ENCODE measurements around the gene ATOSB.
A peak's percentile ranks its signal among the peaks of the same experiment; 100 is the strongest.

The ATOSB gene

DNA sequence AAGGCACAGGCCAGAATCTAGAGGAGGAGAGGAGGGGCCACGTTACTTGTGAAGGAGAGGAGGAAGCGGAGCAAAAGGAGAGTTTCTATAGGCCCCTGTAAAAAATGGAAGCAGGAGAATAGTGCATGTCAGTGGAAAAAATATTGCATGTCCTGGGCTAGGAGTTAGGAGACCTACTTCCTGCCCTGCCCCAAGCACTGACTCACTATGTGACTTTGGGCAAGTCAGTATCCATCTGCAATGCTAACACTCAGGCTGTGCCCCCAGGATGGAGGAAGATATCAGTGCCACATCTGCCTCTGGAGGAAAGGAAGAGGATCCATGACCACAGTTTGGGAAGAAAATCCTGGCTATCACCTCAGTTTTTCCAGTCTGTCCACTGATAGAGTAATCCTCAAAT is 26.2 kb downstream of the ATOSB start:
- no peak for DNase-seq (ENCODE audit: low read depth, low spot score)

GRCh38 chr9:35085078-35085477 is 30.6 kb downstream of the ATOSB start:
- DNase-seq (ENCODE audit: low read depth, low spot score), result no peak

DNA sequence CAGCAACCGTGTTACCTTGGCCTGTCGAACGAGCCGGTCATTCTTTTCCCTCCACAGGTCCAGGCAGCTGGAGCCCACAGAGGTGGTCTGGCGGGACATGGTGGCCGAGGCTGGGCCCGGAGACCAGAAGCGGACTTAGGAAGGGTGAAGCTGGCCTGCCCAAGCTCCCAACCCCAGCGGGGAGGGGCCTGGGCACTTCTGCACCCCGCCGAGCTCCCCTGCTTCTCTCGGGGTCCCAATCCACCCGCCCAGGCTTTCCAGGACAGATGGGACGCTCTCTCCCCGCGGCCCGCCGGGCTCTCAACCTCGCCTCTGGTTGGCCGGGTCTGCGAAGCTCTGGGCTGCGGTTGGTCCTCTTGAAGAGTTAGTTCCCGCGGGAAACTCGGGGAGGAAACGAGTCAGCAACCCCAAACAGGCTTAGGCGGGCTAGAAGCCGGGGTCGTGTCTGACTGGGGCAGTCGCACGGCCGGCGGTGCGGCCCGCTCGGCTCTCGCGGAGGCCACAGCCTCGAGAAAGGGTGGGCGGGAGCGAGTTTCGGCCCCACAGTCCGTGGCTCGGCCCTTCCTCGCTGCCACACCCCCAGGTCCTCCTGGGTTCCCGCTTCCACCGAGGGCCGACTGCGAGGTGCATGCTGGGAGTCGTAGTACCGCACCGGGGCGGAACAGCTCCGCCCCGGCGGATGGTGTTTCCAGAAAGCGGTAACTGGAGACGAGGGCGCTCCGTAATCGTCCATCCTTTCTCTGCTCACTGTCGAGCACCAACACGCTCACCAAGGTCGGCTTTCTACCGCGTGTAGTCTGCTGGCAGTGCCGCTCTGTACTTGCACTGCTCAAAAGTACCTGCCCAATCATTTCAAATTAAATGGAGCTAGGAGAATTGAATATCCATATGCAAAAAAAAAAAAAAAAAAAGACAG is 36.0 kb downstream of the ATOSB start, which contains the start of gene FANCG:
FANCG (minus strand) TSS at position 517 of the 916 bp plus-strand sequence; CDS start at position 99, 418 bp downstream.
- peak; percentile 66 for DNase-seq (ENCODE audit: low read depth, low spot score)

GRCh38 chr9:35079041-35079425 is 36.6 kb downstream of the ATOSB start:
- DNase-seq (ENCODE audit: low read depth, low spot score), result no peak

DNA sequence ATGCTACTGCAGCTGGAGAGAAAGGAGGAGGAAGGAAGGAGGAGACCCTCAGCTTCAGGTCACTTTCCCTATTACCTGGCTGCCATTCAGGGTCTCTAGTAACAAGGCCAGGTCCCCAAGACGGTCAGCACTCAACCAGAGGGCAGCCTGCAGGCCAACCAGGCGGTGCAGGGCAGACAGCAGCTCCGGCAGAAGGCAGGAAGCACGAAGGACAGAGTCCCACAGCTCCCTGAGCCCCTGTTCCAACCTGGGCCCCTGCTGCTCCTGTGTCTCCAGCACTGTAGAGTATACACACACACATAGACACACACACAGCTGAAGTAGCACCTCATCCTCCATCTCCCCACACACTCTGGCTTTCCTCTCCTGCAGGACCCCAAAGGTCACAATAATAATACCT is 37.6 kb downstream of the ATOSB start:
- DNase-seq (ENCODE audit: low read depth, low spot score), result no peak

- no peak for DNase-seq (ENCODE audit: low read depth, low spot score)
These were observed 38.8 kb downstream of the ATOSB start for GRCh38 chr9:35076848-35077247.

- no peak for DNase-seq (ENCODE audit: low read depth, low spot score)
These were observed 40.3 kb downstream of the ATOSB start for GRCh38 chr9:35075358-35075757.

GRCh38 chr9:35074791-35075190 is 40.9 kb downstream of the ATOSB start:
- no peak for DNase-seq (ENCODE audit: low read depth, low spot score)

DNA sequence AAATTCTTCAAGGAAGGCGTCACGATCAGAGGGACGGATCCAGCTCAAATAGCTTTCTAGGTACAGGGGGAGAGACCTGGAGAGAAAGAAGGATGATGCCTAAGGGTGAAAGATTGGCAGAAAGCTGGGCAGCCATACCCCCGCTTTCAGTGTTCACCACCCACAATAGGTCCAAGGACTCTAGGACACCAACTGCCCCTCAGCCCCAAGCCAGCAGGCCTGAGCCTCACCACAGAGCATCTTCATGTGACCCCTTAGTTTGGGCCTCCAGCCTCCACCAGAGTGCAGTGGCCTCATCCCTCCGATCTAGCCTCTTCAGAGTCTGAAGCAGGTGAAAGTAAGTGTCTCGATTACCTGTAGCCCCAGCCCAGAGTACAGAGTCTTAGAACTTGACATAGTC is 41.5 kb downstream of the ATOSB start:
- no peak for DNase-seq (ENCODE audit: low read depth, low spot score)

- no peak for DNase-seq (ENCODE audit: low read depth, low spot score)
These were observed 42.4 kb downstream of the ATOSB start for GRCh38 chr9:35073279-35073612.

DNA sequence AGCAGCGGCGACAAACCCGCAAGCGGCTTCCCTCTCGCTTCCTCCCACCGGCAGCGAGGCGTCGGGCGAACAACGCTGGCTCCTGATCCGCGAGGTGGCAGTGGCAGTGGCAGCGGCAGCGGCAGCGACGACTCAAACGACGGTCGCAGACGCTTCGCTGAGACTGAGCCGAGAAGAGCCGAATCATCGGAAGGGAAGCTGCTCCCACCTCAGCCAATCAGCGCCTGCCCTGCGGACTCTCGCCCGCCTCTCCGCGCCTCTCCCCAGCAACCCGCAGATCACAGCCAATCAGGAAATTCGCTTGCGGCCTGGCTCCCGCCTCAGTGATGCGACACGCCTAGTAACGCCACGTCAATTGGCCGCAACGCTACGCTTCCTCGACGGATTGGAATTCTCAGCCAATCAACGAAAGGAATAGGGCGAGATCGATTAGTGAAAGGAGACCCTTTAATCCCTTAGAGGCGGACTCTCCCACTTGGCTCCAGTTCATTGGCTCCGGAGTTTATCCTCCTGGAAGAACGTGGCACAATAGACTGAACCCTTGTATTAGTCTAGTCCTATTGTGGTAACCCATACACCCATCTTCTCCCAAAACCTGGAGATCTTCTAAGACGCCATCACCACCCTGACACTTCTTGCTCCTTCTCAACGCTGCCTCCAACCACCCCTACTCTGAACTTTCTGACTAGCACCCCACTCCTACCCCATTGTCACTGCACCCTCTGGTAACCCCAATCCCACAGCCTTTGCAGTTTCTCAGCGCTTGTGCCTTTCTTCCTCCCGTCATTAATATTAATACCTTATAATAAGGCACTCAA is 43.0 kb downstream of the ATOSB start, which contains the start of gene VCP:
VCP (minus strand) TSS at position 165 of the 818 bp plus-strand sequence. CDS start 272 bp downstream, outside the sequence.
- DNase-seq (ENCODE audit: low read depth, low spot score), result peak; percentile 95

DNA sequence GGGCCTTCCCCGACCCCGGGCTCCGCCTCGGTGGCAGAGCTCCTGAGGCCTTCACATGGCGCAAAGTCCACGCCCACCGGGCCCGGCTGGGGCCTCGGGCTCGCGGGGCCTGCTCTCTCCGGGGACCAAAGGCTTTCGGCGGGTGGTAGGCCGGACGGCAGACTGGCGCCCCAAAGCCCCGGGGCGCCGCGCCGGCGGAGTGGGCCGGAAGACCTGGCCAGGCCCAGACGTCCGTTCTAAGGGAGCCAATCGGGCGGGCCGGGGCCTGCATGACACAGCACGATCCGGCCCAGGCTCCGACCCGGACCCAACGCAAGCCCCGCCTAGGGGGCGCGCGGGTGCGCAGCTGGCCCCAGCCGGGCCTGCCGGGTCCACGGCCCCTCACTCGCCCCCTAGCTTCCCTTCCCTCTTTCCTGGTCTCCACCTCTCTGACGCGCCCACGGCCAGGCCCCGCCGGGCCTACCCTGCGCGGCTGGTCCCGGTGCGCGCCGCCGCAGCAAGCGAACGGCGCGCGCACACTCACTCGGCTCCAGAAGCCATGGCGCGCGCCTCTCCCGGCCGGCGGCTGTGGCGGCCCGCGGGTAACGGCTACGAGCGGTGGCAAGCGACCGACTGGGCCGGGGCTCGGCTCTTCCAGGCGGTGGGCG is 43.7 kb downstream of the ATOSB start:
- DNase-seq (ENCODE audit: low read depth, low spot score), result peak; percentile 35

- DNase-seq (ENCODE audit: low read depth, low spot score), result no peak
These were observed 44.5 kb downstream of the ATOSB start for GRCh38 chr9:35070823-35071813.

DNA sequence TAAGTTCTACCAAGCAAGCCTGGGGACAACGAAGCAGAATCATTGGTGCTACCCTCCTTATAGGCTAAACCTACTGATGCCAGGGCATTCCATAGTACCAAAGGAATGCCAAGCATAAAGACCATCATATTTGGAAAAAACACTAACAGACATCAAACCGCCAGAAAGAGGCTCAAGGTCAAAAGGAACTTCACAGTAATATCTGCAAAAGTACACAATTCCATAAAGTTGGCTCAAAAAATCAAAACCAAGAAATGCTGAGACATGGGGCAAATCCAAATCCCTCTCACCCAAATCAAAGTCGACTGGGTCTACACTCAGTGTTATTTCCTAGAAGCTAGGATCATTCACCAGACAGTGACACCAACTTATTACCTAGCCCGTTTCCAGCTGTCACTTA is 46.6 kb downstream of the ATOSB start:
- no peak for DNase-seq (ENCODE audit: low read depth, low spot score)

GRCh38 chr9:35067056-35067455 is 48.6 kb downstream of the ATOSB start:
- no peak for DNase-seq (ENCODE audit: low read depth, low spot score)

DNA sequence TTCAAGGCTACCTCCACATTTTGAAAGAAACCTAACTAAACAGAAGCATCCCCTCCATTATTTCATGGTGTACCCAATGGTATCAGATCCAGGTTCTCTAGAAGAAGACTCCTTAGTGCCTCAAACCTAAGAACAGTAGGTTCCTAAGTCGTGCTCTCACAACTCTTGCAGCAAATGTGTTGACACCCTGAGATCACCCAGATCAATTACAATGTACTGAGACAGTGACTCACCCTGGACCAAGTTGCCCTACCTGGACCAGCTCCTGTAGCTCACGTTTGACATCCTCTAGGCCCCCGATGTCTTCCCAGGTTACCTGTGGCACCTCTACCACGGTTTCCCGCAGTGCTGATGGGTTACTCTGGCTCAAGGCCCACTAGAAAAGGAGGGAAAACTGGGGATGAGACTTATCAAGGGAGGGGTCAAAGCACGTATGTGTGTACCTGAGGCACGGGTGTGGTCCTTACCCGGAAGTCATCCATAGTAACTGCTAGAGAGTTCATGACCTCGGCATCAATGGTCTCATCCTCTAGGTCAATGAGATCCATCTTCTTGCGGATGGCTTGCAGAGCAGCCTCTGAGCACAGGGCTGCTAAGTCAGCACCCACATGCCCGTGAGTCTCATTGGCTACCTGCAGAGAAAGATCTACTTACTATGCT is 55.0 kb downstream of the ATOSB start:
- no peak for DNase-seq (ENCODE audit: low read depth, low spot score)

- DNase-seq (ENCODE audit: low read depth, low spot score), result no peak
These were observed 56.2 kb downstream of the ATOSB start for GRCh38 chr9:35059438-35059837.

GRCh38 chr9:35057271-35057620 is 58.4 kb downstream of the ATOSB start:
- no peak for DNase-seq (ENCODE audit: low read depth, low spot score)

- no peak for DNase-seq (ENCODE audit: low read depth, low spot score)
These were observed 58.9 kb downstream of the ATOSB start for GRCh38 chr9:35056571-35057270.

Measured in activated CD4-positive, CD25-positive, alpha-beta regulatory T cell treated with anti-CD3 and anti-CD28 coated beads, Interleukin-2, amount 50 U/mL, for 16 hours (primary cell).